PC-9 (cell line): ENCODE measurements around the gene KPNB1.

ENCODE experiments used
- CTCF ChIP-seq: fragments of 200-600 bp; sonication (generic); conservative IDR thresholded peaks from 2 replicates; pipeline ENCODE4 v1.6.1; 2017; ENCODE audit warnings: mixed run types, antibody characterized with exemption, mild to moderate bottlenecking, moderate library complexity
- EZH2 ChIP-seq: fragments of 200-600 bp; sonication (generic); IDR thresholded peaks from 2 replicates; pipeline ENCODE4 v1.8.0; 2017; ENCODE audit warnings: antibody characterized with exemption, low read depth

GRCh38 chr17:47605011-47605410 is 44.7 kb upstream of the KPNB1 start:
- TF ChIP-seq CTCF, result no peak
- no peak for TF ChIP-seq EZH2
